Body of pancreas (tissue), 4 donors: ENCODE data around the gene IFI6. TPM values are rescaled to one million over a fixed set of nuclear protein-coding genes. Genes with fewer than 3 reads are reported as not detected.

Source experiments
- ATAC-seq: fragments of 150-250 bp; one replicate; pipeline ENCODE4 v1.9.1; 2016
- DNase-seq, 4 donors: peaks; one replicate each; pipeline ENCODE4 v3.0.0-alpha.2; 2019
- H3K27ac ChIP-seq, 4 donors: fragments of 200-600 bp; sonication (generic); 1 replicate in 3 of 4; 2 replicates in 1 of 4; pipeline versions ENCODE4 v1.5.1 to v1.6.1; 2016 to 2019; ENCODE audit warnings: mild to moderate bottlenecking in 1 of 4, mixed read lengths in 1 of 4, moderate library complexity in 1 of 4
- H3K27me3 ChIP-seq, 2 donors: fragments of 200-600 bp; sonication (generic); one replicate each; pipeline ENCODE4 v1.6.0; 2016; ENCODE audit warnings: mild to moderate bottlenecking in 1 of 2
- H3K36me3 ChIP-seq, 2 donors: fragments of 200-600 bp; sonication (generic); replicated peaks in 1 of 2; 2 replicates each; pipeline ENCODE4 v1.5.1; 2016; ENCODE audit warnings: low read depth in 2 of 2; ENCODE audit not compliant: insufficient read depth in 1 of 2
- H3K4me1 ChIP-seq: fragments of 200-600 bp; sonication (generic); one replicate; pipeline ENCODE4 v1.6.0; 2016
- H3K4me3 ChIP-seq, 2 donors: fragments of 200-600 bp; sonication (generic); 1 replicate in 1 of 2; 2 replicates in 1 of 2; pipeline ENCODE4 v1.5.1; 2016 to 2019
- H3K9me3 ChIP-seq, 3 donors: fragments of 200-600 bp; sonication (generic); 1 replicate in 2 of 3; 2 replicates in 1 of 3; pipeline ENCODE4 v1.5.1; 2016
- POLR2A ChIP-seq, 3 donors: fragments of 450-650 bp; IDR thresholded peaks; one replicate each; pipeline ENCODE4 v1.6.1; 2016; ENCODE audit warnings: antibody characterized with exemption in 3 of 3, mild to moderate bottlenecking in 2 of 3
- WGBS, 2 donors: methylation state at CpG; one replicate each; pipeline ENCODE4 v1.1.5; 2017; 5-methylcytosine and 5-hydroxymethylcytosine counted together
- intact Hi-C: fragments of 100-400 bp; cut with DNase I; formaldehyde crosslinking; loops from one replicate; pipeline ENCODE4 v1.15.1; 2023
- total RNA-seq, 2 donors: library from RNA; depleted of rRNA; stranded (reverse); fragments of >200 nt; gene quantifications; one replicate each; pipeline ENCODE4 v1.1.0, GENCODE V29; 2016
- TF ChIP-seq, protein P1 (sequence below), 7 experiments: fragments of 450-650 bp in 4 of 7; fragments of 200-600 bp in 3 of 7; sonication (generic) in 3 of 7; IDR thresholded peaks; one replicate each; pipeline ENCODE4 v1.5.1; 2016 to 2019; ENCODE audit warnings: antibody characterized with exemption in 7 of 7

IFI6 gene
- total RNA-seq, 2 donors from 2014 or later, result 54.0 to 58.0 TPM

DNA sequence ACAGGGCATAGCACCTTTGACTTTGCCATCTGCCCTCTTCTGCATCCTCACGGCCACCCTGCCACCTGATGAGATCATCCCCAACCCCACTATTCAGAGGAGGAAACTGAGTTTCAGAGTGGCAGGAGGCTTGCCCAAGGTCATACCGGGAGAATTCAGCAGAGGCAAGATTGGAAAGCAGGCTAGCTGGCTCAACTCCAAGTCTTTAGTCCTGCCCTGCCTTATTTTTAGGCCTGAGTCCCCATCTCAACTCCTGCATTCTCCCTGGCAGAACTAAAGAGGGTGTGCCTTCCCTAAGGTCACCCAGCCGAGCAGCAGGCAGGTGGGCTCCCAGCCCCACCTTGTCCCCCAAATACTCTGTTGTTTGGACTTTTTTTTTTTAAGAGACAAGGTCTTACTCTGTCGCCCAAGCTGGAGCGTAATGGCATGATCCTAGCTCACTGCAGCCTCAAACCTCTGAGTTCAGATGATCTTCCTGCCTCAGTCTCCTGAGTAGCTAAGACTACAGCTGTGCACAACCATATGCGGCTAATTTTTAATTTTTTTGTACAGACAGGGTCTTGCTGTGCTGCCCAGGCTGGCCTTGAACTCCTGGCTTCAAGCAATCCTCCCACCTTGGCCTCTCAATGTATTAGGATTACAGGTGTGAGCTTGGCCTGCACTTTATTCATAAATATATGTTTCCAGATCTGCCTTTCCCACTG lies 23.2 kb downstream of the IFI6 start:
- no peak overlapping the region for H3K4me3 ChIP-seq
- DNase-seq (peak in 2 of 4 donors; percentile 46 to 48), ATAC-seq (peak; percentile 16)
- TF ChIP-seq, protein P1, sequence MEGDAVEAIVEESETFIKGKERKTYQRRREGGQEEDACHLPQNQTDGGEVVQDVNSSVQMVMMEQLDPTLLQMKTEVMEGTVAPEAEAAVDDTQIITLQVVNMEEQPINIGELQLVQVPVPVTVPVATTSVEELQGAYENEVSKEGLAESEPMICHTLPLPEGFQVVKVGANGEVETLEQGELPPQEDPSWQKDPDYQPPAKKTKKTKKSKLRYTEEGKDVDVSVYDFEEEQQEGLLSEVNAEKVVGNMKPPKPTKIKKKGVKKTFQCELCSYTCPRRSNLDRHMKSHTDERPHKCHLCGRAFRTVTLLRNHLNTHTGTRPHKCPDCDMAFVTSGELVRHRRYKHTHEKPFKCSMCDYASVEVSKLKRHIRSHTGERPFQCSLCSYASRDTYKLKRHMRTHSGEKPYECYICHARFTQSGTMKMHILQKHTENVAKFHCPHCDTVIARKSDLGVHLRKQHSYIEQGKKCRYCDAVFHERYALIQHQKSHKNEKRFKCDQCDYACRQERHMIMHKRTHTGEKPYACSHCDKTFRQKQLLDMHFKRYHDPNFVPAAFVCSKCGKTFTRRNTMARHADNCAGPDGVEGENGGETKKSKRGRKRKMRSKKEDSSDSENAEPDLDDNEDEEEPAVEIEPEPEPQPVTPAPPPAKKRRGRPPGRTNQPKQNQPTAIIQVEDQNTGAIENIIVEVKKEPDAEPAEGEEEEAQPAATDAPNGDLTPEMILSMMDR (IDR thresholded peaks at IDR 0.05), result no peak
- no peak for TF ChIP-seq POLR2A (IDR thresholded peaks at IDR 0.05)
- intact Hi-C loops, result no loop called here
- H3K27ac ChIP-seq, result no peak overlapping the region
- WGBS, 2 donors, result 62 to 66% methylated on average over 6 of the region's 6 CpGs
- H3K4me1 ChIP-seq, result peaks cover 1% of the 10 kb centered on the region
- H3K27me3 ChIP-seq, result no peaks in the 10 kb centered on the region
- no peaks in the 10 kb centered on the region for H3K9me3 ChIP-seq
- H3K36me3 ChIP-seq, result no peaks in the 10 kb centered on the region

DNA sequence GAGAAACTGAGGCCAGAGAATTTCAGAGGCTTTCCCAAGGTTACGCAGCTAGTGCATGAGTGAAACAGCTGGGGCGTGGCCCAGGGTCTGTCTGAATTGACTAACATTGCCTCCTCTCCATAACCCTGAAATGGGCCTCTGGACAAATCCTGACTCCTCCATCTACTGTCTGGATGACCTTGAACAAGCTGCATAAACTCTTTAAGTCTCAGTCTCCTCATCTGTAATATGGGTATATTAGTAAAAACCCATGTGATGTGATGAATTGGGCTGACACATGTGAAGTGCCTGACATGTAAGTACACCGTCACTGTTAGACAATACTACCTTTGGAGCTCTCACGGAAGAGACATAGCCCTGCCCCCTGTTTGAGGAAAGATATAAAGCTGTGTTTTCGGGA lies 24.7 kb downstream of the IFI6 start:
- Histone ChIP-seq H3K9me3 (no peaks in the 10 kb centered on the region), H3K27ac (no peak overlapping the region), H3K4me1 (peaks cover 6% of the 10 kb centered on the region), H3K36me3 (no peaks in the 10 kb centered on the region), H3K27me3 (no peaks in the 10 kb centered on the region), H3K4me3 (no peak overlapping the region)
- DNase-seq, result no peak
- intact Hi-C loops, result no loop called here
- WGBS, 2 donors, result 86 to 90% methylated on average over 5 of the region's 5 CpGs
- no peak for TF ChIP-seq POLR2A (IDR thresholded peaks at IDR 0.05)
- TF ChIP-seq, protein P1 (IDR thresholded peaks at IDR 0.05), result no peak
- ATAC-seq, result no peak

DNA sequence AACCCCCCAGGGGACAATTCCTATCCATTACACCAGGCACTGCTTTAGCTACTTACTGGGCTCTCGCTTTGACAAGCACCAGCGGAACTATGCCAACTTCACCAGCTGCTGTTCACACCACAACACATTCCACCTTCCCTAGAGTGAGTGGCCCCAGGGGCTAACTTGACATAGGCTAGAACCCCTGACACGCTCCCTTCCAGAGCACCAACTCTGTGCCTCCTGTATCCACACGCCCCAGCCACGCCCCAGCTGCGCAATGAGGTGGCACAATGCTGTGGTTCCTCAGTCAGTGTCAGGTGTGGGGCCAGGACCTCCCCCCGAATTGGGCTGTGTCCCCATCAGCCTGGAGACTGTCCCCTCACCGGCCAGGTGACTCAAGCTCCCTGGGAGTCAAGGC lies 25.3 kb downstream of the IFI6 start:
- TF ChIP-seq, protein P1 (IDR thresholded peaks at IDR 0.05), result no peak
- ATAC-seq (no peak), DNase-seq (peak in 1 of 4 donors; percentile 50)
- H3K36me3 ChIP-seq, result no peaks in the 10 kb centered on the region
- intact Hi-C loops, result no loop called here
- H3K4me1 ChIP-seq, result peaks cover 6% of the 10 kb centered on the region
- WGBS, 2 donors, result 84 to 87% methylated on average over 5 to 8 of the region's 8 CpGs
- H3K27me3 ChIP-seq, result no peaks in the 10 kb centered on the region
- H3K27ac ChIP-seq, result no peak overlapping the region
- H3K9me3 ChIP-seq, result no peaks in the 10 kb centered on the region
- no peak overlapping the region for H3K4me3 ChIP-seq

DNA sequence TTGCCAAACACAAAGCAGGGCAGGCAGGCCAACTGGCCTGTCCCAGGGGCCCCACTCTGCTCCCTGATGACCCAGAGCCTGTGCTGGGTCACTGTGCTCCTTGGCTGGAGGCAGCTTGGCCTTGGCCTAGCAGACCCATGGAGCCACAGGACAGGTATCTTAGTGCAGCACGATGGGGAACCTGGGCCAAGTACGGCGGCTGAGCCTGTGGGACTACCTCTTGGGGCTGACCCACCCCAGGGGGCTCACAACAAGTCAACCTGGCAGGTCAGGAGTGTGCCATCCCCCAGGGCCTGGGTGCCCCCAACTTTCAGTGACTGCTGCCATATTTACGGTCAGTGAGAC lies 26.9 kb downstream of the IFI6 start:
- DNase-seq (no peak), ATAC-seq (no peak)
- Histone ChIP-seq H3K27ac (no peak overlapping the region), H3K27me3 (no peaks in the 10 kb centered on the region), H3K4me1 (peaks cover 6% of the 10 kb centered on the region), H3K9me3 (no peaks in the 10 kb centered on the region), H3K4me3 (no peak overlapping the region), H3K36me3 (no peaks in the 10 kb centered on the region)
- TF ChIP-seq, protein P1 (IDR thresholded peaks at IDR 0.05), result no peak
- no peak for TF ChIP-seq POLR2A (IDR thresholded peaks at IDR 0.05)
- intact Hi-C loops, result no loop called here
- WGBS, 2 donors, result 89 to 100% methylated on average over 2 to 4 of the region's 4 CpGs
